ENCODE results near the gene YWHAG.
A peak's percentile ranks its signal among the peaks of the same experiment; 100 is the strongest.
"Not testable (repeated sequence)": the region's sequence is repeated elsewhere in the genome, so short reads cannot be mapped to it uniquely, and the experiment has no call there.

The YWHAG gene

DNA sequence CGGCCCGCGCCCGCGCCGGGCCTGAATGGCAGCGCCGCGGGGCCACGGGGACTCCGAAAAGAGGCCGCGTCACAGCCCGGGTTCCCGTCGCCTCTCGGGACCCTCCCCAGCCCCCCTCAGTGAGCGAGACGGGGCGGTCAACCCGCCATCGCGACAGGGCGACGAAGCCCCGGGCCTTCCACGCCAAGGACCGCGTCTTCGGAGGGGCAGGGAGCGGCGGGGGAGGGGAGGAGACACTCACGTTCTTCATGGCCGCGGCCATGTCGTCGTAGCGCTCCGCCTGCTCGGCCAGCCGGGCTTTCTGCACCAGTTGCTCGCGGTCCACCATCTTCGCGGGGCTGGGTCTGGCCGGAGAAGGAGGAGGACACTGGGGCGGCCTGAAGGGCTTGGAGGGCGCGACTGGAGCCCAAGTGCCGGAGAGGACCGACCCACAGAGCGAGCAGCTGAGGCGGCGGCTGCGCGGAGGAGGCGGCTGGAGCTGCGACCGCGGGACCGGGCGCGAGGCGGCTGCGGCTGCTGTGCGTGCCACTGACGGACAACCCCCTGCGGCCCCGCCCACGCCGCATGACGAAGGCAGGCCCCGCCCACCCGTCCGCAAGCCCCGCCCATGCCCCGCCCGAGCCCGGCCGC lies at the start of gene YWHAG:
Gene YWHAG (minus strand): TSS at position 511 of the 630 bp plus-strand sequence. CDS start 183 bp downstream, at position 328.
- DNase-seq (ENCODE audit: low spot score), result peak; percentile 90

DNA sequence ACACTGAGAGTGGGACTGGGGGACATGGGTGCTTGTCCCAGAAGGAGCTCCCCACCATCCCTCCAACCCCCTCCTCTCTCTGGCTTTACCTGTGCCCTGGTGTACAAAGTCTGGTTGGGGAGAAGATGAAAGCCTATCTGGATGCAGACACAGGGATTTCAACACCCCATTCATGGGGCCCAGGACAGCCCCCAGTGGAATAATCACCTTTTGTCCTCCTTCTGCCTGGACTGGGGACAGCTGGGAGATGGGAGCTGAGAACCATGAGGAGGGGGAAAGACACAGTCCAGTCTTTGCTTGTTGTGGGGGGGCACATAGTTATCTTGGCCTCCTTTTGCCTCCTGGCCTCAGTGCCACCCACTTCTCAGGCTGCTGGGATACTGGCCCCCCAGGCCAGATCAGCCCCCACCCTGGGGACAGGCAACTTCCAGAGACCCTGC lies 49.4 kb upstream of the YWHAG start:
- no peak for DNase-seq (ENCODE audit: low spot score)

DNA sequence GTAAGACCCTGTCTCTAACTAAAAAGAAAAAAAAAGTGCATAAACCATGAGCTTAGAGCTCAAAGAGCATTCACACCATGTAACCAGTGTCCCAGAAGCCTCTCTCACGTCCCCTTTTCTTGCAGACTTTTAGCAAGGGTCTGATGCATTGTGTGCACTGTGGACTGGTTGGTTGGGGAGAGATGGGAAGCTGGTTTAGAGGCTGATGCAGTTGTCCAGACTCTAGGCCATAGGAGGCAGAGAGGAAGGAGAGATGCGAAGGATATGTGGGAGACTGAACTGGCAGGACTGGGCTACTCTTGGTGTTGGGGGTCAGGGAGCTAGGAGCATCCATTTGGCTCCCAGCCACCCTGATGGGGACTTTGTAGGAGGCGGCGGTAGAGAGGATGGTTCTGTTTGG lies 48.9 kb upstream of the YWHAG start:
- DNase-seq (ENCODE audit: low spot score), result no peak

DNA sequence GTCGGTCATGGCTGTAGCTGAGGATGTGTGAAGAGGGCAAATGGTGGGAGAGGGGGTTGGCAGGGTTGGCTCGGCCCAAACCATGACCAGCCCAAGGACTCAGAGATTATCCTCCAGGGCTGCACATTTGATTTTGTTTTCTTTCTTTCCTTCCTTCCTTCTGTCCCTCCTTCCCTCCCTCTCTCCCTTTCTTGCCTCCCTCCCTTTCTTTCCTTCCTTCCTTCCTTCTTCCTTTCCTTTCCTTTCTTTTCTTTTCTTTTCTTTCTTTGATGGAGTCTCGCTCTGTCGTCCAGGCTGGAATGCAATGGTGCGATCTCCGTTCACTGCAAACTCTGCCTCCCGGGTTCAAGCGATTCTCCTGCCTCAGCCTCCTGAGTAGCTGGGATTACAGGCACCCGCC lies 46.9 kb upstream of the YWHAG start:
- no peak for DNase-seq (ENCODE audit: low spot score)

DNA sequence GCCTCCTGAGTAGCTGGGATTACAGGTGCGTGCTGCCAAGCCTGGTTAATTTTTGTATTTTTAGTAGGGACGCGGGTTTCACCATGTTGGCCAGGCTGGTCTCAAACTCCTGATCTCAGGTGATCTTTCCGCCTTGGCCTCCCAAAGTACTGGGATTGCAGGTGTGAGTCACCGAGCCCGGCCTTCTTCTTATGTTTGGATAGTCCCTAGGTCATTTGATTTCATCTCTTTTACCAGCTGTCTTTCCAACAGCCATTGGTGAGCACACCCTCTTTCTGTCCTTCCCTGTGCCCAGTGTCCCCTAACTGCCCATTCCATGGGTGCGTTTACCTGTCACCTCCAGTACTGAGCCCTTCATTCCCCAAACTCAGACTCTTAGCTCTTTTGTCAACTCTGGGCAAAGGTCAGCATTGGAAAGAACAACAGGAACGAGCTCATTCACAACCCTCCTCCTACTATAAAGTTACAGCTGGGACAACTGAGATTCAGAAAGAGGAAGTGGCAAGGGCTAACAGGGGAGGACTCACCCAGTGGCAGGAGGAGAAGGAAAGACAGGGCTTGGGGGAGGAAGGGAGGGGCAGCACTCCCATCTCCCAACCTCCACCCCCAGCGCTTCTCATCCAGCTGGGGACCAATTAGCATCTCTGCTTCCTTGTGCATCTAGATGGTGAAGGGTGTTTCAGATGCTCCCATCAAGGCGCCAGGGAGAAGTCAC lies 45.1 kb upstream of the YWHAG start:
- no peak for DNase-seq (ENCODE audit: low spot score)

DNA sequence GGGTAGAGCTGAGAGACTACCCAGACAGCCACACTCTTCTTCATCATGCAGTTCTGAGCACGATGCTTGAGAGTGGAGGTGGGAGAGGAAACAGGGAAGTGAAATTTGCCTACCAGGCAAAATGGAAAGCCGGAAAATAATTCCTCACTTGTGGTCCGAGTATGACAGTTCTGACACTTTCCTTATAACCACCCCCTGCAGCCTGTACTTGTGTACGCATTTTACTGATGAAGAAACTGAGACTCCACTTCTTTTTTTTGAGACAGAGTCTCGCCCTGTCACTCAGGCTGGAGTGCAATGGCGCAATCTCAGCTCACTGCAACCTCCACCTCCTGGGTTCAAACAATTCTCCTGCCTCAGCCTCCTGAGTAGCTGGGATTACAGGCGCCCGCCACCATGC lies 44.3 kb upstream of the YWHAG start:
- not testable (repeated sequence) for DNase-seq (ENCODE audit: low spot score)

DNA sequence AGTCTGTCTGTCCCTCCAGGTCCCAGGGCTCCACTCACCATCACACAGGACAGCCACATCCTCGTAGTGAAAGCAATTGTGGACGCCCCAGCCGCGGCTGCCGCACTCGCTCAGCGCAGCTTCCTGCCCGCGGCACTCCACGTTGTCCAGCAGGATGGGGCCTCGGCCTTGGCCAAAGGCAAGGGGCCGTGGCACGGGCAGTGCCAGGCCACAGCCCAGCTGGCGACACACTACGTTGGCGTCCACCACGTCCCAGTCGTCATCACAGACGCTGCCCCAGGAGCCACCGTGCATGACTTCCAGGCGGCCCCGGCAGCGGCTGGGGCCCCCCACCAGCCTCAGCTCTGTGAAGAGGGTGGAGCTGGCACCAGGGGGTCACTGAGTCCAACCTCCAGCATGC lies 41.5 kb upstream of the YWHAG start:
- no peak for DNase-seq (ENCODE audit: low spot score)

DNA sequence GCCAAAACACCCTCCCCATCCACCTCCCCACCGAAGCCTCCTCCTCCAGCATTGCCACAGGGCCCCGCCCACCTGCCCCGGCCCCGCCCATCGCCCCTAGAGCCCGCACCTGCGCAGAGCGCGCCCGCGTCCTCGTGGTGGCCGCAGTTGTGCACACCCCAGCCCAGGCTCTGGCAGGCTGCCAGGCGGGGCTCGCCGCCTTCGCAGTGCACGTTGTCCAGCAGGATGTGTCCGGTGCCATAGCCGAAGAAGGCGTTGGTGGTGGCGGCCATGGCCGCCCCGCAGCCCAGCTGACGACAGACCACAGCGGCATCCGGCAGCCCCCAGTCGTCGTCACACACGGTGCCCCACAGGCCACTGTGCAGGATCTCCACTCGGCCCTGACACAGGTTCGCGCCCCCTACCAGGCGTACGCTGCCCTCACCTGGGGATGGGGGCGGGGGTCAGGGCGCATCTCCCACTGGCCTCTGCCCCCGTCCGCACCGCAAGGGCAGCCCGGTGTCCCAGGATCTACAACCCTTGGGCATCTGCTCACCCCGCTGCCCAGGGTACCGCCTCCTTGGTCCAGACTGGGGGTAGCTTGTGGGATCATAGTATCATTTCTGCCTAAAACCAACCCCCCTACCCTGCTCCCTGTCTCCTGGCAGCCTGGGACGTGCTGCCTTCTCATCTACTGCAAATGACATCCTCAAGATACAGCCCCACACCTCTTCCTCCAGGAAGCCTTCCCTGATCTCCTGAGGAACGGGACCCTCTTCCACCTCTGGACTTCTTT lies 38.8 kb upstream of the YWHAG start:
- DNase-seq (ENCODE audit: low spot score), result peak; percentile 89

DNA sequence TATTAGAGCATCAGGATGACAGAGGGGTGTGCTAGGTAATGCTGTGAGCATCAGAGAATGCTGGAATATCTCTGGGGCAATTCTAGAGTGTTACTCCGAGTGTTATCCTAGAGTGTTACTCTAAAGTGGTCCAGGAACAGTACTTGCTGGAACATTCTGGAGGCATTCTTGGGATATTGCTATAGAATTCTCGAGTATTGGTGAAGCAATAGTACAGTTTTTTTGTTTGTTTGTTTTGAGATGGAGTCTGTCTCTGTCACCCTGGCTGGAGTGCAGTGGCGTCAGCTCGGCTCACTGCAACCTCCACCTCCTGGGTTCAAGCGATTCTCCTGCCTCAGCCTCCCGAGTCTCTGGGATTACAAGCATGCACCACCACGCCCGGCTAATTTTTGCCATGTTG lies 38.1 kb upstream of the YWHAG start:
- no peak for DNase-seq (ENCODE audit: low spot score)

DNA sequence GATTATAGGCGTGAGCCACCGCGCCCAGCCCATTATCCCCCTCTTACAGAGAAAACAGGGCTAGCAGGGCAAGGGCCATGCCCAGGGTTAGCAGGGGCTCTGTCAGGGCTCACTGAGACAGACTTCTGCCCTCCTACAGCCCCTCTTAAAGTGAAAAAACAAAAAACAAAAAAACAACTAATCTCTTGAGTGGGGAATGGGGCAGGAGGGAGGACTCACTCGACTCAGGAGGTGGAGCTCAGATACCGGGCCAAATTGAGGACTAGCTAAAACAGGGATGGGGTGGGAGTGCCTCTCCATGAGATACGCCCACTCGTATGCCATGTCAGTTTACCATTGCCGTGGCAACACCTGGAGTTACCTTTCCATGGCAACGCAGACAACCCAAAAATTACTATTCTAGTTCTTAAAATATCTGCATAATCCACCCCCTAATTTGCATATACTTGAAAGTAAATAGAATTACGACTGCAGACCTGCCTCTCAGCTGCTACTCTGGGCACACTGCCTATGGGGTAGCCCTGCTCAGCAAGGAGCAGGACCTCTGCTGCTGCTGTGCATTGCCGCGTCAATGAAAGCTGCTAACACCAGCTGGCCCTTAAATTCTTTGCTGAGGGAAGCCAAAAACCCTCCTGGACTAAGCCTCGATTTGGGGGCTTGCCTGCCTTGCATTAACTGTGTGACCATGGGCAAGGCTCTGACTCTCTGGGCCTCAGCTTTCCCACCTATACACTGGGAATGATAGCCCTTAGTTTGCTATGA lies 37.4 kb upstream of the YWHAG start:
- DNase-seq (ENCODE audit: low spot score), result no peak

DNA sequence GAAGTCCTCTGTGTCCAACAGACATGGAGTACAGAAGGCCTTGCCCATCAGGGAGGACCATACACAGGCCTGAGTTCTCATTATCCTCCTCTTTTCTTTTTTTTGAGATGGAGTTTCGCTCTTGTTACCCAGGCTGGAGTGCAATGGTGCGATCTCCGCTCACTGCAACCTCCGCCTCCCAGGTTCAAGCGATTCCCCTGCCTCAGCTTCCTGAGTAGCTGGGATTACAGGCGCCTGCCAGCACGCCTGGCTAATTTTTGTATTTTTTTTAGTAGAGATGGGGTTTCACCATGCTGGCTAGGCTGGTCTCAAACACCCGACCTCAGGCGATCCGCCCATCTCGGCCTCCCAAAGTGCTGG lies 36.8 kb upstream of the YWHAG start:
- not testable (repeated sequence) for DNase-seq (ENCODE audit: low spot score)

DNA sequence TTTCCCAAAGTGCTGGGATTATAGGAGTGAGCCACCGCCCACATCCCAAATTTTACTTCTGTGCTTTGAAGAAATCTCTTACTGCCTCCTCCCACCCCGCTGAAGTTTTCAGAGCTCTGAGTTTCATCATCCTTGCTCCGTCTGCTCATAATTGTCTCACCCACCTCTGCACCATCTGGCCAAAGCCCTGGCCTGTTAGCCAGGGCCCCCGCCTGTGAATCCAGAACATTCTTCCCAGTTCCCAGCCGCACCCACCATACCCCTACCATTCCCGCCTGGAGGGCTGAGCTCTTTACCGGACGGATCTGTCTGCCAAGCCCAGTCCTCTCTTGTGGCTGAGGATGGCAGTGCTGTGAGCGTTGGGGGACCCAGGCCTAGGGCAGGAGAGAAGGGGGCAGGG lies 36.2 kb upstream of the YWHAG start:
- no peak for DNase-seq (ENCODE audit: low spot score)

DNA sequence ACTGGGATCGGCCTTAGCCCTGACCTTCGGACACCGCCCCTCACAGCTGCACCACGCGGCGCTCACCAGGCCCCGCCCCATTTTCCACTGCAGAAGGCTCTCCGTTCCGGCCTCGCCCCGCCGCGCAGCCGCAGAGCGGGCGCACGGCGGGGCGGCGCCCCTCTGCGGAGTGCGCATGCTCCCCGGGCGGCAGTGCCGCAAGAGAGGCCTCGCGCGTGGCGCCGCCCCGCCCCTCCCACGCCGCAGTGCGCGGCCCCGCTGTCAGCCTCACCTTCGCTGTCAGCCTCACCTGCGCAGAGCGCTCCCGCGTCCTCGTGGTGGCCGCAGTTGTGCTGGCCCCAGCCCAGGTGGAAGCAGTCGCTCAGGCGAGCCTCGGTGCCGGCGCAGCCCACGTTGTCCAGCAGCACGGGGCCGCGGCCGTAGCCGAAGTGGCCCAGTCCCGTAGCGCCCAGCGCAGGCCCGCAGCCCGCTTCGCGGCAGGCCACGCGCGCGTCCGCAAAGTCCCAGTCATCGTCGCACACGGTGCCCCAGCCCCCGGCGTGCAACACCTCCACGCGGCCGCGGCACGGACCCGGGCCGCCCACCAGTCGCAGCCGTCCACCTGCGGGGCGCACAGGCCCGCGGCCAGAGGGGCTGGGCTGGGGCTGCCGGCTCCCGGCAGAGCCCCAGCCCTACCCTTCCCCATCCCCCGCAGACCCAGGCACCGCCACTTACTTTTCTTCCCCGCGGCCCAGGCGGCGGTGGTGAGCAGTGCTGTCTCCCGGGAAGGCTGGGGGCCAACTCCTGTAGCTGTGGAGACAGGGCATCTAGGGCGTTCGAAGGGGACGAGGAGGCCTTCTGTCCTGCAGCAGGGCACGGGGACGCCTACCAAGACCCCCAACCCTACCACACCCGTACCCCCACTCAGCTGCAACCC lies 34.6 kb upstream of the YWHAG start:
- peak; percentile 94 for DNase-seq (ENCODE audit: low spot score)

DNA sequence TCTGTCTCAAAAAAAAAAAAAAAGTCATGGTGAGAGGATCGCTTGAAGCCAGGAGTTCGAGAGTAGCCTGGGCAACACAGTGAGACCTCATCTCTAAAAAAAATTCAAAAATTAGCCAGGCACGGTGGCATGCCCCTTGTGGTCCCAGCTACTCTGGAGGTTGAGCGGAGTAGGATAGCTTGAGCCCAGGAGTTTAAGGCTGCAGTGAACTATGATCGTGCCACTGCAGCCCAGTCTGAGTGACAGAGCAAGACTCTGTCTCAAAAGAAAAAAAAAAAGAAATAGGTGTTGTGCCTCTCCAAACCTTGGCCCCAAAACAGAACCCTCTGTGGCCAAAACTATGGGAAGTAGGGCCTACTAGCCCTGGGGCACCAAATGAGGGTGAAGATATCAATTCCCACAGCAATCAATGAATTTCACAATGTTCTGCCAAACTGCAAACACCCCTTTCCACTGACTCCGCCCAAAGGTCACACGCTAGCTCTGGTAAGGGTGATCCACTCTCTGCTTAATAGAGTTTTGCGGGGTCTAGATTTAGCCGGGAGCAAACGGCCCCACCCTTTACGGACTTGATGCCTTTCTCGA lies 33.8 kb upstream of the YWHAG start:
- no peak for DNase-seq (ENCODE audit: low spot score)

DNA sequence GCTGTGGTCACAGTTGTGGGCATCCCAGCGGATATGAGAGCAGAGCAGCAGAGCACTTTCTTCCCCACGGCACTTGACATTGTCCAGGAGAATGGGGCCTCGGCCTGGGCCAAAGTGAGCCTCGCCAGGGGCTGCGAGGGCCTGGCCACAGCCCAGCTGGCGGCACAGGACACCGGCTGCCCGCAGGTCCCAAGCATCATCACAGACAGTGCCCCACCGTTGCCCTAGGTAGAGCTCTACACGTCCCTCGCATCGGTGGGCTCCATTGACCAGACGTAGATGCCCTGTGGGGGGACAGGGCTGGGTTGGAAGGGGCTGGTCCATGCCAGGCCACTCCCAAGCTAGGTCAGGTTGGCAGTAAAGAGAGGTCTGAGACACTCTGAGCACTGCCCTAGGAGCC lies 31.3 kb upstream of the YWHAG start:
- DNase-seq (ENCODE audit: low spot score), result no peak

DNA sequence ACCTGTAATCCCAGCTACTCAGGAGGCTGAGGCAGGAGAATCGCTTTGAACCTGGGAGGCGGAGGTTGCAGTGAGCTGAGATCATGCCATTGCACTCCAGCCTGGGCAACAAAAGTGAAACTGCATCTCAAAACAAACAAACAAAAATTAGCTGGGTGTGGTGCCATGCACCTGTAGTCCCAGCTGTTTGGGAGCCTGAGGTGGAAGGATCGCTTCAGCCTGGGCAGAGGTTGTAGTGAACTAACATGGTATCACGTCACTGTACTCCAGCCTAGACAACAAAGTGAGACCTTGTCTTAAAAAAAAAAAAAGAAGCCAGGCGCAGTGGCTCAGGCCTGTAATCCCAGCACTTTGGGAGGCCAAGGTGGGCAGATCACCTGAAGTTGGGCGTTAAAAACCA lies 29.0 kb upstream of the YWHAG start:
- DNase-seq (ENCODE audit: low spot score), result peak; percentile 39

DNA sequence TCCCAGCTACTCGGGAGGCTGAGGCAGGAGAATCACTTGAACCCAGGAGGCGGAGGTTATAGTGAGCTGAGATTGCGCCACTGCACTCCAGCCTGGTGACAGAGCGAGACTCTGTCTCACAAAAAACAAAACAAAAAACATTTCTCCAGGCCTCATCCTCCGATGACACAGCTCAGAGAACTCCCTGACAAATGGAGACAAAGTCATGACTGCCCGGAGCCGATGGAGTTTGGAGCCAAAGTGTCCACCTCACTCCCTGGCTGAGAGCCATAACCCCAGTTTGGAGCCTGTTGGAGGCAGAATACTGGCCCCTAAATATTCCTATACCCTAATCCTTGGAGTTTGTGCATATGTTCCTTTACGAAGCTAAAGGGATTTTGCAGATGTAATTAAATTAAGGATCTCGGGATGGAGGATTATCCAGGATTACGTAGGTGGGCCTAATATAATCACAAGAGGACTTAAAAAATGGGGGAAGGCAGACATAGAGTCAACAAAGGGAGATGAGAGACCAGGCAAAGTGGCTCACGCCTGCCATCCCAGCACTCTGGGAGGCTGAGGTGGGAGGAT lies 28.0 kb upstream of the YWHAG start:
- no peak for DNase-seq (ENCODE audit: low spot score)

DNA sequence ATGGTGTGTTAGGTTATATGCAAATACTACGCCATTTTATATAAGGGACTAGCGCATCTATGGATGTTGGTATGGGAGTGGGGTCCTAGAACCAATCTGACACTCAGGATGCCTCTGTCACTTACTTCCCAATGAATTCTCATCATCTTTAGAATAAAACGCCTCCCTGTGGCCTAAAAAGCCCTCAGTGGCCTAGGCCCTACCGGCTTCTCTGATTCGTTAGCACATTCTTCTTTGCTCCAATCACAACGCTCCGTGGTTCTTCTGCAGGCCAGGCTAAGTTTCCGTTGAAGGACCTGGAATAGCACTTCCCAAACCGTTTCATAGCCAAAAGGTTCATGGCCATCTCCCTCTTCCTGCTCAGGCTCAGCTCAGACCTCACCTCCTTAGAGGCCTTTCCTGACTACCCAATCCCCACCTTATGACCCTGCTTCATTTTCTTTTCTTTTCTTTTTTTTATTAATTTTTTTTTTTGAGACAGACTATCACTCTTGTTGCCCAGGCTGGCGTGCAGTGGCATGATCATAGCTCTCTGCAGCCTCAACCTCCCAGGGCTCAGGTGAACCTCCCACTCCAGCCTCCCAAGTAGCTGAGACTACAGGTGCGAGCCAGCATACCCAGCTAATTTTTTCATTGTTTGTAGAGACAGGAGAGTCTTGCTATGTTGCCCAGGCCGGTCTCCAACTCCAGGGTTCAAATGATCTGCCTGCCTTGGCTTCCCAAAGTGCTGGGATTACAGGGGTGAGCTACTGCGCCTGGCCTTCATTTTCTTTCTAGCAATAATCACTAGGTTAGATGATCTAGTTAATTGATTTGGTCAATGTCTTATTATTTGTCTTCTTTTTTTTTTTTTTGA lies 24.5 kb upstream of the YWHAG start:
- DNase-seq (ENCODE audit: low spot score), result no peak

DNA sequence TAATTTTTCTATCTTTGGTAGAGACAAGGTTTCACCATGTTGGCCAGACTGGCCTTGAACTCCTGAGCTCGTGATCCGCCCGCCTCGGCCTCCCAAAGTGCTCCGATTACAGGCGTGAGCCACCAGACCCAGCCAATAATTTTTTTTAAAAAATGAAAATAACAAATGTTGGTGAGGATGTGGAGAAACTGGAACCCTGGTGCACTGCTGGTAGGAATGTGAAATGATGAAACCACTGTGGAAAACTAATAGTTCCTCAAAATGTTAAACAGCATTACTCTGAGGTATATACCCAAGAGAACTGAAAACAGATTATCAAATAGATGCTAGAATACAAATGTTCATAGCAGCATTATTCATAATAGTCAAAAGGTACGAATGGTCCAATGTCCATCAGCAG lies 23.0 kb upstream of the YWHAG start:
- DNase-seq (ENCODE audit: low spot score), result no peak

DNA sequence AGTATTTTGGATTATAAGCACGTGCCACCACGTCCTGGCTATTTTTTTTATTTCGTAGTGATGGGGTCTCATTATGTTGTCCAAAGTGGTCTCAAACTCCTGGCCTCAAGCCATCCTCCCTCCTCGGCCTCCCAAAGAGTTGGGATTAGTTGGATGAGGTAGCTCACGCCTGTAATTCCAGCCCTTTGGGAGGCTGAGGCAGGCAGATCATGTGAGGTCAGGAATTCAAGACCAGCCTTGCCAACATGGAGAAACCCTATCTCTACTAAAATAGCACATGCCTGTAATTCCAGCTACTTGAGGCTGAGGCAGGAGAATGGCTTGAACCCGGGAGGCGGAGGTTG lies 21.8 kb upstream of the YWHAG start:
- no peak for DNase-seq (ENCODE audit: low spot score)
